Mesenchymal stem cell (in vitro differentiated cells and primary cell): ENCODE measurements around the gene TMEM218.
A peak's percentile ranks its signal among the peaks of the same experiment; 100 is the strongest.

Source experiments
- DNase-seq: peaks from one replicate; pipeline ENCODE4 v3.0.0-alpha.2; 2013
- H2AFZ ChIP-seq: one replicate; pipeline ENCODE4 v1.6.1; 2013; ENCODE audit warnings: low read depth, mild to moderate bottlenecking, control low read depth, inconsistent platforms, low read length, moderate library complexity
- H2AK5ac ChIP-seq: 2 replicates; pipeline ENCODE4 v1.6.1; 2013; ENCODE audit warnings: low read length, moderate library complexity, mild to moderate bottlenecking, inconsistent platforms; ENCODE audit not compliant: severe bottlenecking
- H2BK120ac ChIP-seq: one replicate; pipeline ENCODE4 v1.6.1; 2013; ENCODE audit warnings: low read depth, mild to moderate bottlenecking, inconsistent platforms, low read length, moderate library complexity
- H2BK12ac ChIP-seq, 2 experiments: one replicate each; pipeline ENCODE4 v1.6.1; 2013; ENCODE audit warnings: inconsistent platforms in 2 of 2, low read length in 2 of 2, mild to moderate bottlenecking in 2 of 2, moderate library complexity in 2 of 2, control low read depth in 1 of 2
- H2BK15ac ChIP-seq: one replicate; pipeline ENCODE4 v1.6.1; 2013; ENCODE audit warnings: mild to moderate bottlenecking, low read depth, inconsistent platforms; ENCODE audit not compliant: poor library complexity, severe bottlenecking
- H2BK5ac ChIP-seq: 2 replicates; pipeline ENCODE4 v1.6.1; 2013; ENCODE audit warnings: low read depth, mild to moderate bottlenecking, low read length, control low read depth, inconsistent platforms; ENCODE audit not compliant: poor library complexity, severe bottlenecking
- H3K14ac ChIP-seq, 2 experiments: one replicate each; pipeline ENCODE4 v1.6.1; 2013; ENCODE audit warnings: inconsistent platforms in 2 of 2, low read length in 2 of 2, control low read depth in 1 of 2, mild to moderate bottlenecking in 1 of 2, moderate library complexity in 1 of 2
- H3K18ac ChIP-seq, 2 experiments: one replicate each; pipeline ENCODE4 v1.6.1; 2013; ENCODE audit warnings: inconsistent platforms in 2 of 2, low read length in 2 of 2, control low read depth in 1 of 2, low read depth in 1 of 2, mild to moderate bottlenecking in 1 of 2
- H3K23ac ChIP-seq, 2 experiments: one replicate each; pipeline ENCODE4 v1.6.1; 2013; ENCODE audit warnings: inconsistent platforms in 2 of 2, low read length in 2 of 2, mild to moderate bottlenecking in 2 of 2, moderate library complexity in 2 of 2, control low read depth in 1 of 2
- H3K27ac ChIP-seq: 2 replicates; pipeline ENCODE4 v1.5.1; 2013; ENCODE audit warnings: mild to moderate bottlenecking, moderate library complexity, low read length, control low read depth, inconsistent platforms; ENCODE audit not compliant: poor library complexity, severe bottlenecking
- H3K27me3 ChIP-seq, 2 experiments: 2 replicates each; pipeline versions ENCODE4 v1.6.1 to v1.7.0; 2013; ENCODE audit warnings: low read length in 2 of 2, mild to moderate bottlenecking in 2 of 2, moderate library complexity in 2 of 2, control low read depth in 1 of 2, inconsistent platforms in 1 of 2; ENCODE audit not compliant: control insufficient read depth in 1 of 2, insufficient read depth in 1 of 2
- H3K36me3 ChIP-seq, 2 experiments: 2 replicates each; pipeline versions ENCODE4 v1.6.1 to v1.7.0; 2013; ENCODE audit warnings: low read length in 2 of 2, control low read depth in 1 of 2, inconsistent platforms in 1 of 2, low read depth in 1 of 2, mild to moderate bottlenecking in 1 of 2; ENCODE audit not compliant: insufficient read depth in 2 of 2, control insufficient read depth in 1 of 2
- H3K4ac ChIP-seq, 2 experiments: one replicate each; pipeline ENCODE4 v1.6.1; 2013; ENCODE audit warnings: inconsistent platforms in 2 of 2, low read length in 2 of 2, mild to moderate bottlenecking in 2 of 2, moderate library complexity in 2 of 2, control low read depth in 1 of 2, low read depth in 1 of 2
- H3K4me1 ChIP-seq: 2 replicates; pipeline ENCODE4 v1.6.1; 2013; ENCODE audit warnings: low read depth, low read length, control low read depth; ENCODE audit not compliant: control insufficient read depth, insufficient read depth
- H3K4me2 ChIP-seq: 2 replicates; pipeline ENCODE4 v1.6.1; 2013; ENCODE audit warnings: low read length, mild to moderate bottlenecking, inconsistent platforms; ENCODE audit not compliant: poor library complexity, severe bottlenecking
- H3K4me3 ChIP-seq, 2 experiments: 2 replicates each; pipeline versions ENCODE4 v1.5.1 to v1.7.0; 2013; ENCODE audit warnings: low read length in 2 of 2, mild to moderate bottlenecking in 2 of 2, control low read depth in 1 of 2, low read depth in 1 of 2; ENCODE audit not compliant: insufficient read depth in 1 of 2
- H3K79me1 ChIP-seq: replicated peaks from 2 replicates; pipeline ENCODE4 v1.6.1; 2013; ENCODE audit warnings: mild to moderate bottlenecking, control low read depth, low read length, inconsistent platforms; ENCODE audit not compliant: poor library complexity, severe bottlenecking
- H3K9ac ChIP-seq: 2 replicates; pipeline ENCODE4 v1.7.0; 2013; ENCODE audit warnings: mild to moderate bottlenecking, low read length, moderate library complexity
- H3K9me3 ChIP-seq: 2 replicates; pipeline ENCODE4 v1.7.0; 2013; ENCODE audit warnings: mild to moderate bottlenecking, low read length; ENCODE audit not compliant: control insufficient read depth
- H4K8ac ChIP-seq: one replicate; pipeline ENCODE4 v1.6.1; 2013; ENCODE audit warnings: inconsistent platforms, mild to moderate bottlenecking, low read length, moderate library complexity
- H4K91ac ChIP-seq: one replicate; pipeline ENCODE4 v1.6.1; 2013; ENCODE audit warnings: mild to moderate bottlenecking, low read length, inconsistent platforms
- WGBS: methylation state at CpG from one replicate; pipeline ENCODE4 v1.1.7; 2013; ENCODE audit warnings: mixed read lengths; 5-methylcytosine and 5-hydroxymethylcytosine counted together

The TMEM218 gene

GRCh38 chr11:125132071-125132470, 20.6 kb upstream of the TMEM218 start:
- 69% methylated on average over 1 of the region's 1 CpG for WGBS

GRCh38 chr11:125129316-125129993, 18.0 kb upstream of the TMEM218 start:
- H3K4me1 ChIP-seq: no peaks in the 10 kb centered on the region
- no peak overlapping the region for H4K91ac ChIP-seq
- no peak overlapping the region for H2BK5ac ChIP-seq
- no peaks in the 10 kb centered on the region for H3K9me3 ChIP-seq
- no peak overlapping the region for H3K23ac ChIP-seq
- no peak overlapping the region for H2AFZ ChIP-seq
- H2BK120ac ChIP-seq: no peak overlapping the region
- H3K14ac ChIP-seq: no peak overlapping the region
- H3K4ac ChIP-seq: no peak overlapping the region
- no peaks in the 10 kb centered on the region for H3K36me3 ChIP-seq
- H3K27ac ChIP-seq: no peak overlapping the region
- H2AK5ac ChIP-seq: no peak overlapping the region
- no peak overlapping the region for H4K8ac ChIP-seq
- no peak overlapping the region for H2BK15ac ChIP-seq
- no peak overlapping the region for H3K18ac ChIP-seq
- H3K27me3 ChIP-seq: peaks cover 24 to 25% of the 10 kb centered on the region in 2 experiments
- H3K4me2 ChIP-seq: no peak overlapping the region
- no peak overlapping the region for H3K4me3 ChIP-seq
- H3K9ac ChIP-seq: no peak overlapping the region
- H2BK12ac ChIP-seq: no peak overlapping the region
- WGBS: 93% methylated on average over 20 of the region's 22 CpGs
- DNase-seq: no peak
- H3K79me1 ChIP-seq: no peaks in the 10 kb centered on the region

More at GRCh38 chr11:125132071-125132470, 20.6 kb upstream of the TMEM218 start:
- Histone ChIP-seq H3K9ac (no peak overlapping the region), H4K91ac (no peak overlapping the region), H3K4me2 (no peak overlapping the region), H3K27ac (no peak overlapping the region), H3K36me3 (no peaks in the 10 kb centered on the region), H3K18ac (no peak overlapping the region), H3K4me1 (no peaks in the 10 kb centered on the region), H2AFZ (no peak overlapping the region), H2AK5ac (no peak overlapping the region), H2BK5ac (no peak overlapping the region), H3K4me3 (no peak overlapping the region), H2BK15ac (no peak overlapping the region), H3K14ac (no peak overlapping the region), H2BK120ac (no peak overlapping the region), H3K27me3 (peaks cover 21 to 28% of the 10 kb centered on the region in 2 experiments), H3K4ac (no peak overlapping the region), H3K79me1 (no peaks in the 10 kb centered on the region), H3K9me3 (no peaks in the 10 kb centered on the region), H3K23ac (no peak overlapping the region), H2BK12ac (no peak overlapping the region), H4K8ac (no peak overlapping the region)
- no peak for DNase-seq

GRCh38 chr11:125128450-125128849, 17.0 kb upstream of the TMEM218 start:
- peak; percentile 34 for DNase-seq
- Histone ChIP-seq H3K79me1 (no peaks in the 10 kb centered on the region), H3K9me3 (no peaks in the 10 kb centered on the region), H3K4me1 (no peaks in the 10 kb centered on the region), H2BK120ac (no peak overlapping the region), H3K18ac (no peak overlapping the region), H3K4ac (no peak overlapping the region), H3K14ac (no peak overlapping the region), H2BK5ac (no peak overlapping the region), H2BK15ac (no peak overlapping the region), H3K27me3 (peaks cover 14 to 18% of the 10 kb centered on the region in 2 experiments), H2BK12ac (no peak overlapping the region), H3K23ac (no peak overlapping the region), H4K8ac (no peak overlapping the region), H2AFZ (no peak overlapping the region), H3K27ac (no peak overlapping the region), H3K36me3 (no peaks in the 10 kb centered on the region), H3K9ac (no peak overlapping the region), H3K4me3 (no peak overlapping the region), H2AK5ac (no peak overlapping the region), H4K91ac (no peak overlapping the region), H3K4me2 (no peak overlapping the region)
- WGBS: 43% methylated on average over 4 of the region's 4 CpGs

- Histone ChIP-seq H3K27ac (no peak overlapping the region), H4K91ac (no peak overlapping the region), H3K79me1 (no peaks in the 10 kb centered on the region), H3K4me2 (no peak overlapping the region), H3K18ac (no peak overlapping the region), H3K27me3 (peaks cover 15% of the 10 kb centered on the region in 2 experiments), H2BK15ac (no peak overlapping the region), H2BK12ac (no peak overlapping the region), H2BK120ac (no peak overlapping the region), H3K23ac (no peak overlapping the region), H3K14ac (no peak overlapping the region), H3K36me3 (no peaks in the 10 kb centered on the region), H2AFZ (no peak overlapping the region), H3K4ac (no peak overlapping the region), H3K9me3 (no peaks in the 10 kb centered on the region), H3K4me1 (no peaks in the 10 kb centered on the region), H2BK5ac (no peak overlapping the region), H3K9ac (no peak overlapping the region), H3K4me3 (no peak overlapping the region), H2AK5ac (no peak overlapping the region), H4K8ac (no peak overlapping the region)
- 95% methylated on average over 4 of the region's 4 CpGs for WGBS
- DNase-seq: no peak
Measured at GRCh38 chr11:125124618-125124992, 13.2 kb upstream of the TMEM218 start.
